H1 (cell line): Measurements from ENCODE around the gene PRR3. TPM values are rescaled to one million over a fixed set of nuclear protein-coding genes. Genes with fewer than 3 reads are reported as not detected.

ENCODE experiments used
- BACH1 ChIP-seq: IDR thresholded peaks from 2 replicates; pipeline ENCODE4 v1.6.1; 2012; ENCODE audit warnings: low read length, improper control_type of control experiment
- CREB1 ChIP-seq: IDR thresholded peaks from 2 replicates; pipeline ENCODE4 v1.6.1; 2012; ENCODE audit warnings: inconsistent platforms
- CTCF ChIP-seq, 3 experiments: IDR thresholded peaks; 1 replicate in 2 of 3; 2 replicates in 1 of 3; pipeline versions ENCODE4 v1.5.1 to v1.6.1; 2011; ENCODE audit warnings: low read length in 3 of 3, mild to moderate bottlenecking in 3 of 3, inconsistent platforms in 2 of 3, low read depth in 1 of 3, moderate library complexity in 1 of 3; ENCODE audit not compliant: insufficient read depth in 1 of 3; ENCODE audit errors: control extremely low read depth in 1 of 3
- EZH2 ChIP-seq: fragments of 200-600 bp; sonication (generic); IDR thresholded peaks from 2 replicates; pipeline ENCODE4 v1.7.1; 2012; ENCODE audit warnings: low read depth, mild to moderate bottlenecking, moderate library complexity, low read length, inconsistent platforms; ENCODE audit not compliant: severe bottlenecking
- FOSL1 ChIP-seq: IDR thresholded peaks from 2 replicates; pipeline ENCODE4 v1.6.1; 2011; ENCODE audit warnings: mild to moderate bottlenecking, low read depth, low read length, moderate library complexity; ENCODE audit not compliant: insufficient read depth
- JUND ChIP-seq: IDR thresholded peaks from 2 replicates; pipeline ENCODE4 v1.6.1; 2011; ENCODE audit warnings: mild to moderate bottlenecking, improper control_type of control experiment, low read length
- KDM1A ChIP-seq: fragments of 200-600, 300-600 bp; sonication (generic); IDR thresholded peaks from 2 replicates; pipeline ENCODE4 v1.7.1; 2016; ENCODE audit warnings: mild to moderate bottlenecking, low read length, borderline replicate concordance
- KDM5A ChIP-seq: fragments of 200-600 bp; IDR thresholded peaks from 2 replicates; pipeline ENCODE4 v1.7.1; 2012; ENCODE audit warnings: mild to moderate bottlenecking, low read length, inconsistent platforms, mixed read lengths
- POU5F1 ChIP-seq: IDR thresholded peaks from 2 replicates; pipeline ENCODE4 v1.6.1; 2011; ENCODE audit warnings: low read depth, mild to moderate bottlenecking, low read length, moderate library complexity
- RXRA ChIP-seq: IDR thresholded peaks from 2 replicates; pipeline ENCODE4 v1.6.1; 2011; ENCODE audit warnings: low read depth, mild to moderate bottlenecking, low read length, moderate library complexity; ENCODE audit not compliant: insufficient read depth
- SIRT6 ChIP-seq: IDR thresholded peaks from one replicate; pipeline ENCODE4 v1.7.1; 2012; ENCODE audit warnings: low read length, inconsistent platforms
- SP2 ChIP-seq: IDR thresholded peaks from 2 replicates; pipeline ENCODE4 v1.6.1; 2012; ENCODE audit warnings: mild to moderate bottlenecking, low read length, inconsistent platforms
- TCF12 ChIP-seq: IDR thresholded peaks from 2 replicates; pipeline ENCODE4 v1.6.1; 2011; ENCODE audit warnings: low read depth, mild to moderate bottlenecking, low read length
- polyA plus RNA-seq, 7 experiments: library from polyadenylated mRNA; depleted of rRNA in 3 of 7; stranded (reverse) in 5 of 7; unstranded in 2 of 7; fragments of >200 nt in 5 of 7; fragments of 200-250 nt in 2 of 7; gene quantifications; 1 replicate in 5 of 7; 2 replicates in 1 of 7; 4 replicates in 1 of 7; pipeline versions ENCODE4 v1.2.1 to v1.2.3, GENCODE V29; 2011 to 2013; ENCODE audit warnings: missing spikeins in 2 of 7, mixed read lengths in 2 of 7
- total RNA-seq: library from RNA; stranded (reverse); fragmentation: NEBNext Ultra II Directional; extraction: Animal tissue kit (Norgen Biotek cat#: 25700); gene quantifications from 2 replicates; pipeline ENCODE4 v1.2.1, GENCODE V29; 2021

Gene PRR3
- total and polyA plus RNA-seq, 2 of the 8 experiments (the other 6 are each of a cell fraction or from before 2014, with no cell fraction given) = 10.5 to 24.2 TPM

DNA sequence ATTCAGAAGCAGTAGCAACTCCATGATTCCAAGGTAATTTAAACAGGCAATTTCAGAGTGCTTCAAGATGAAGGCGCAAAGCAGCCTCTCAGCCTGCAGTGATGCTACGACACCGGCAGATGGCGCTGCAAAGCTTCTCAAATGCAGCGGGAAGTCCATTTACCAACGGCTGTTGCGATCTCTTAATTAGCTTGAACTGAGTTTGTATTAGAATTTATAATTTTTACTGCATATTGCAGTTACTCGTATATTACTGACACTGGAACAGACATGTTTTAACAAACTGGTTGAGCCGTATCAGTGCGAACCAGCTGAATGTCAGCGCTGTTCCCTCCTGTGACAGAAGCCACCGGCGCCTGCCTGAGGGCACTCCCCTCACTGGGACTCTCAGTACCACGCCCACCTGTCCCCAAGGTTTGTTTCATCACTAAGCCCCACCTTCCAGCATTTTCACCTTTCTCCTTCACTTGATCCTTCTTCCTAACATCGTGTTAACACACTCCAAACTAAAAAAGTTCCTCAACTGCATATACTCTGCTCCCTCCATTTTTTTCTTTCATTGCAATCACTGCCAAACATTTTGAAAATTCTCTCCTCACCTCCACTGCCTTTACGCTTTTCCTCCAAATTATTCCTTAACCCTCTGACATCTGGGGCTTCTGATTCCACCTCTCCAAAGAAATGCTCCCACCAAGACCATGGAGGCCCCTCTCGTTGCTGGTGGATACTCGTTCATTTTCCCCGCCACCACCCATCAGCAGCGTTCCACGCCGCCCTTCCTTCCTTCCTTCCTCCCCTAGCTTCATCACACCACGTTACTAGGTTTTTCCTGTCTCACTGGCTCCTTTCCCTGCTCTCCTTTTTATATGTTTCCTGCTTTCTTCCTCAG lies 15.3 kb upstream of the PRR3 start (continued):
- TF ChIP-seq BACH1 (no peak), SP2 (no peak), POU5F1 (no peak), CREB1 (peak; percentile 66), RXRA (no peak), SIRT6 (no peak), JUND (no peak), KDM1A (no peak), CTCF (IDR thresholded peaks at IDR 0.05; ENCODE audit: control extremely low read depth in 1 of 3, insufficient read depth in 1 of 3, low read depth in 1 of 3, low read length in 3 of 3) (peak; percentile 87 to 97 (median 91)), TCF12 (no peak), FOSL1 (no peak), EZH2 (no peak), KDM5A (no peak)
